ENCODE data around the gene ANKRD10. TPM values are rescaled to one million over a fixed set of nuclear protein-coding genes. Genes with fewer than 3 reads are reported as not detected.

The ANKRD10 gene
- total RNA-seq, 2 experiments from 2014 or later: 83.9 to 86.3 TPM

GRCh38 chr13:110910013-110910890, 4.6 kb downstream of the ANKRD10 start:
- H3K36me3 Mint-ChIP-seq (ENCODE audit: low read depth): peaks cover 63% of the 10 kb centered on the region
- ATAC-seq: no peak
- ChIA-PET CTCF (no interaction called here), POLR2A (no interaction called here)
- H3K4me1 Mint-ChIP-seq (ENCODE audit: low read depth): peaks cover 64% of the 10 kb centered on the region
- H3K9me3 Mint-ChIP-seq (ENCODE audit: insufficient read depth): no peaks in the 10 kb centered on the region
- no peak overlapping the region for H3K4me3 Mint-ChIP-seq
- H3K27me3 Mint-ChIP-seq (ENCODE audit: low read depth): no peaks in the 10 kb centered on the region
- H3K27ac Mint-ChIP-seq: no peak overlapping the region
- DNase-seq: no peak

GRCh38 chr13:110907951-110908898, 6.6 kb downstream of the ANKRD10 start:
- peaks cover 67% of the 10 kb centered on the region for H3K36me3 Mint-ChIP-seq (ENCODE audit: low read depth)
- H3K4me1 Mint-ChIP-seq (ENCODE audit: low read depth): peaks cover 62% of the 10 kb centered on the region
- no peaks in the 10 kb centered on the region for H3K27me3 Mint-ChIP-seq (ENCODE audit: low read depth)
- H3K4me3 Mint-ChIP-seq: no peak overlapping the region
- POLR2A ChIA-PET: no interaction called here
- ATAC-seq: no peak
- CTCF ChIA-PET: interaction anchor here (0.8 to 1.4 kb wide), 2 partner anchors 7 to 291 kb away, joined by 3 to 4 read pairs; no protein-coding TSS in a partner anchor
- DNase-seq: no peak
- no peak overlapping the region for H3K27ac Mint-ChIP-seq
- H3K9me3 Mint-ChIP-seq (ENCODE audit: insufficient read depth): no peaks in the 10 kb centered on the region

DNA sequence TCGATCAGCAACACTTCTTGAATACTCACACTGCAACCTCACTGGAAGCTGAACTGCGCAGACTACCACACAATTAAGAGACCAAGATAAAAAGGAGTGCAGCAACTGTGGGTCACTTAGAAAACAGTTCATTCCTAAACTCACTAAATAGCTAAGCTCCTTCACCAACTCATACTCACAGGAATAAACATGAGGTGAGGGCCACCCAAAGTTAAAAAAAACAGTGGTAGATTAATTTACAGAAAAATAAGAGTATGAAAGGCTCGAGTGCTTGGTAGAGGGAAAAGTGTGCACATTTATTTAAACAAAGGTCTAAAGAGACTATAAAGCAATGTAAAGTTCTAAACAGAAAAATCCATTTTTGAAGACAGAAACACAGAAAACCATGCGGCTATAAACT, 7.6 kb downstream of the ANKRD10 start:
- Mint-ChIP-seq H3K4me3 (no peak overlapping the region), H3K9me3 (ENCODE audit: insufficient read depth) (no peaks in the 10 kb centered on the region), H3K36me3 (ENCODE audit: low read depth) (peaks cover 74% of the 10 kb centered on the region), H3K27ac (peak overlapping the region; percentile 16), H3K4me1 (ENCODE audit: low read depth) (peaks cover 53% of the 10 kb centered on the region), H3K27me3 (ENCODE audit: low read depth) (no peaks in the 10 kb centered on the region)
- DNase-seq (no peak), ATAC-seq (no peak)
- ChIA-PET CTCF (interaction anchor here (1.4 kb wide), 1 partner anchor 8 kb away, joined by 4 read pairs; no protein-coding TSS in a partner anchor), POLR2A (interaction anchor here (0.6 kb wide), 1 partner anchor 192 kb away, joined by 4 read pairs; no protein-coding TSS in a partner anchor)

DNA sequence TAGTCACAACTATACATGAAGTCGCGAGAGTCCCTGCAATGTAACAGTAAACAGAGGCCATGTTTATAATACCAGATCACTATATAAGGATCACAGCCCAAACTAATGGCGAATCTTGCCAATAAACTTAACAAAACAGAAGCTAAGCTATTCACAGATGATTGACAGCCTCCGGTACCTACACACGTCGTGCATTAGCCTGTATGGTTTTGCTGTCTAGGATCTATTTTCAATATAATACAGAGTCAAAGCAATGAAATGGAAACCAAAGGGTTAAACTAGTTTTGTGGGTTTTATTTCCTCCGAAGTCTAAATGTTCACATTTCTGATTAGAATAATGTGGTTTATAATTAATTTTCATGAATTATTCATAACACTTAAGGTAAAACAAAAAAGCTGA, 10.1 kb downstream of the ANKRD10 start:
- no peak overlapping the region for H3K4me3 Mint-ChIP-seq
- peaks cover 31% of the 10 kb centered on the region for H3K4me1 Mint-ChIP-seq (ENCODE audit: low read depth)
- no peak overlapping the region for H3K27ac Mint-ChIP-seq
- DNase-seq (no peak), ATAC-seq (no peak)
- POLR2A ChIA-PET: interaction anchor here (0.6 to 2.0 kb wide), 2 partner anchors 9 to 1959 kb away, joined by 3 to 9 read pairs; no protein-coding TSS in a partner anchor
- no peaks in the 10 kb centered on the region for H3K9me3 Mint-ChIP-seq (ENCODE audit: insufficient read depth)
- H3K27me3 Mint-ChIP-seq (ENCODE audit: low read depth): no peaks in the 10 kb centered on the region
- CTCF ChIA-PET: interaction anchor here (0.6 to 2.4 kb wide), 2 partner anchors 10 to 284 kb away, joined by 3 to 20 read pairs; partner anchors contain the start of gene ANKRD10
- peaks cover 59% of the 10 kb centered on the region for H3K36me3 Mint-ChIP-seq (ENCODE audit: low read depth)

GRCh38 chr13:110902370-110902769, 12.5 kb downstream of the ANKRD10 start:
- DNase-seq: no peak
- CTCF ChIA-PET: interaction anchor here (1.0 to 1.6 kb wide), 2 partner anchors 10 to 13 kb away, joined by 4 to 5 read pairs; no protein-coding TSS in a partner anchor
- H3K4me3 Mint-ChIP-seq: no peak overlapping the region
- no peaks in the 10 kb centered on the region for H3K9me3 Mint-ChIP-seq (ENCODE audit: insufficient read depth)
- POLR2A ChIA-PET: interaction anchor here (1.0 kb wide), 1 partner anchor 13 kb away, joined by 3 read pairs; the partner anchor contains the start of gene ANKRD10
- H3K27ac Mint-ChIP-seq: no peak overlapping the region
- peaks cover 9% of the 10 kb centered on the region for H3K4me1 Mint-ChIP-seq (ENCODE audit: low read depth)
- ATAC-seq: no peak
- H3K36me3 Mint-ChIP-seq (ENCODE audit: low read depth): peaks cover 52% of the 10 kb centered on the region
- H3K27me3 Mint-ChIP-seq (ENCODE audit: low read depth): no peaks in the 10 kb centered on the region

- Mint-ChIP-seq H3K27ac (no peak overlapping the region), H3K36me3 (ENCODE audit: low read depth) (peaks cover 35% of the 10 kb centered on the region), H3K27me3 (ENCODE audit: low read depth) (no peaks in the 10 kb centered on the region), H3K4me3 (no peak overlapping the region), H3K9me3 (ENCODE audit: insufficient read depth) (no peaks in the 10 kb centered on the region), H3K4me1 (ENCODE audit: low read depth) (no peaks in the 10 kb centered on the region)
- ChIA-PET POLR2A (no interaction called here), CTCF (no interaction called here)
- no peak for ATAC-seq
- DNase-seq: no peak
Measured at GRCh38 chr13:110897521-110897920, 17.3 kb downstream of the ANKRD10 start.

GRCh38 chr13:110897014-110897413, 17.9 kb downstream of the ANKRD10 start:
- POLR2A ChIA-PET: no interaction called here
- H3K4me3 Mint-ChIP-seq: no peak overlapping the region
- no peaks in the 10 kb centered on the region for H3K27me3 Mint-ChIP-seq (ENCODE audit: low read depth)
- H3K4me1 Mint-ChIP-seq (ENCODE audit: low read depth): no peaks in the 10 kb centered on the region
- no peak overlapping the region for H3K27ac Mint-ChIP-seq
- ATAC-seq (no peak), DNase-seq (no peak)
- CTCF ChIA-PET: no interaction called here
- peaks cover 38% of the 10 kb centered on the region for H3K36me3 Mint-ChIP-seq (ENCODE audit: low read depth)
- no peaks in the 10 kb centered on the region for H3K9me3 Mint-ChIP-seq (ENCODE audit: insufficient read depth)

GRCh38 chr13:110894086-110894485, 20.8 kb downstream of the ANKRD10 start:
- no peaks in the 10 kb centered on the region for H3K4me1 Mint-ChIP-seq (ENCODE audit: low read depth)
- CTCF ChIA-PET: interaction anchor here (1.2 kb wide), 1 partner anchor 20 kb away, joined by 3 read pairs; no protein-coding TSS in a partner anchor

DNA sequence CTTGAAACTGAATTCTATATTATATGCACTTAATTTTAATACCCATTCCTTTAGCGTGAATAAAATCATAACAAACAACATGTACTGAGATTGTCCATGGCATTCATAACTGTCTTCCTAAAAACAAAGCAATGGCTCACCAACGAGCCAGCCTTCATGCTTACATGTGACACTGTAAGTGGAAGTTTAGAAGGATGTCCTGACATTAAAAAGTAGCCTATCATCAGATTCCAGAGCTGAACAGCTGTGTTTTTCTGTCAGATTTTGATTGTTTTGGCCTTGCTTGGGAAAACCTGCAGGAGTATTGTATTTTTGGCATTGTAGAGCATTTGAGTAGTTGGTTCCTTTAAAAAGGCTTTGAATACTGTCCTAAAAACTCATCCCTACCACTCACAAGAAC, 21.3 kb downstream of the ANKRD10 start:
- ChIA-PET POLR2A (no interaction called here), CTCF (interaction anchor here (1.2 kb wide), 1 partner anchor 20 kb away, joined by 3 read pairs; no protein-coding TSS in a partner anchor)
- Mint-ChIP-seq H3K9me3 (ENCODE audit: insufficient read depth) (no peaks in the 10 kb centered on the region), H3K27me3 (ENCODE audit: low read depth) (no peaks in the 10 kb centered on the region), H3K27ac (peak overlapping the region; percentile 8), H3K4me3 (no peak overlapping the region), H3K36me3 (ENCODE audit: low read depth) (peaks cover 32% of the 10 kb centered on the region), H3K4me1 (ENCODE audit: low read depth) (no peaks in the 10 kb centered on the region)
- no peak for ATAC-seq
- no peak for DNase-seq

More at GRCh38 chr13:110894086-110894485, 20.8 kb downstream of the ANKRD10 start:
- DNase-seq: no peak
- Mint-ChIP-seq H3K9me3 (ENCODE audit: insufficient read depth) (no peaks in the 10 kb centered on the region), H3K27me3 (ENCODE audit: low read depth) (no peaks in the 10 kb centered on the region), H3K4me3 (no peak overlapping the region), H3K36me3 (ENCODE audit: low read depth) (peaks cover 32% of the 10 kb centered on the region), H3K27ac (peak overlapping the region; percentile 8)
- POLR2A ChIA-PET: no interaction called here
- no peak for ATAC-seq

DNA sequence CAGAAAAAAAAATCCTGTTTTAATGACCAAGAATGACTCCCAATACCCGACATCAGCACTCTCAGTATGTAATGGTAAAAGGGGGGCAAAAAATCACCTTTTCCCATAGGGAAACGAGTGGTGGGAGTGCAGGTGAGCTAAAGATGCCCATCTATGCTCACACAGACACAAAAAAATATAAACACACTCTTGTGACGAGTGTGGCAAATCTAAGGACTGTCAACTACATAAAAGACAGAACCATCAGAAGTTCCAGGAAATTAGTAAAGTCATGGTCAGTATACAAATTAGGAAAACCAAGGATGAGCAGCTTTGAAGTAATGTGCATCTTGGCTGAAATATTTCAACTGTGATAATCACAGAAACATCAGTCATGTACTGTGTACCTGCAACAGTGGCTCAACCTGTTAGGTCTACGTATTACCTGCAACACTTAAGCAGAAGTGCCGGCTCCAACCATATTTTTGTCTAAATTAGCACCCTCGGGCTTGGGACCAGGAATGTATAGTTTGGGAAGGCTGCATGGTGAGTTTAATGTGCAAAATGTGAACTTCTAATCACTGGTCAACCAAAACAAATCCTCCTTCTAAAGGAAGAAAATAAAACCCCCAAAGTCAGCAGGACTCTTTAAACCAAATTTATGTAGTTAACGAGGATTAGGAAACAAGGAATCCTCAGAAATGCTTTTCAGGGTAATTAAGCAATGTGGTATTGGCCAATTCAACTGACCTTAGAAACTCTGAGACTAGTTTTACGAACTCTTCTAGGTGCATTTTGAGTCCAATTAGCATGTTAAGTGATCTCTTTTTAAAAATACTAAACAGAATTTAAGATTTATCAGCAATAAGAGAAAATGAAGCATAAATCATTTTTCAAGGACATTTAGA, 24.3 kb downstream of the ANKRD10 start:
- Mint-ChIP-seq H3K9me3 (ENCODE audit: insufficient read depth) (no peaks in the 10 kb centered on the region), H3K4me3 (no peak overlapping the region), H3K4me1 (ENCODE audit: low read depth) (peaks cover 4% of the 10 kb centered on the region), H3K36me3 (ENCODE audit: low read depth) (peaks cover 20% of the 10 kb centered on the region), H3K27ac (no peak overlapping the region), H3K27me3 (ENCODE audit: low read depth) (no peaks in the 10 kb centered on the region)
- ChIA-PET POLR2A (no interaction called here), CTCF (no interaction called here)
- DNase-seq (no peak), ATAC-seq (no peak)

- ATAC-seq (no peak), DNase-seq (no peak)
- ChIA-PET POLR2A (no interaction called here), CTCF (no interaction called here)
- H3K36me3 Mint-ChIP-seq (ENCODE audit: low read depth): peaks cover 14% of the 10 kb centered on the region
- no peaks in the 10 kb centered on the region for H3K9me3 Mint-ChIP-seq (ENCODE audit: insufficient read depth)
- H3K27me3 Mint-ChIP-seq (ENCODE audit: low read depth): no peaks in the 10 kb centered on the region
- peaks cover 15% of the 10 kb centered on the region for H3K4me1 Mint-ChIP-seq (ENCODE audit: low read depth)
- H3K27ac Mint-ChIP-seq: no peak overlapping the region
- no peak overlapping the region for H3K4me3 Mint-ChIP-seq
Measured at GRCh38 chr13:110888390-110888789, 26.5 kb downstream of the ANKRD10 start.
